GM20431 (cell line): ENCODE measurements around the gene ASIC2.

Experiments used
- in situ Hi-C: fragments of 300-500 bp; cut with MseI, MboI; formaldehyde crosslinking; loops from one replicate; pipeline ENCODE4 v1.15.0; 2020; ENCODE audit warnings: low sequenced_read_pairs; ENCODE audit not compliant: unreplicated experiment

The ASIC2 gene

DNA sequence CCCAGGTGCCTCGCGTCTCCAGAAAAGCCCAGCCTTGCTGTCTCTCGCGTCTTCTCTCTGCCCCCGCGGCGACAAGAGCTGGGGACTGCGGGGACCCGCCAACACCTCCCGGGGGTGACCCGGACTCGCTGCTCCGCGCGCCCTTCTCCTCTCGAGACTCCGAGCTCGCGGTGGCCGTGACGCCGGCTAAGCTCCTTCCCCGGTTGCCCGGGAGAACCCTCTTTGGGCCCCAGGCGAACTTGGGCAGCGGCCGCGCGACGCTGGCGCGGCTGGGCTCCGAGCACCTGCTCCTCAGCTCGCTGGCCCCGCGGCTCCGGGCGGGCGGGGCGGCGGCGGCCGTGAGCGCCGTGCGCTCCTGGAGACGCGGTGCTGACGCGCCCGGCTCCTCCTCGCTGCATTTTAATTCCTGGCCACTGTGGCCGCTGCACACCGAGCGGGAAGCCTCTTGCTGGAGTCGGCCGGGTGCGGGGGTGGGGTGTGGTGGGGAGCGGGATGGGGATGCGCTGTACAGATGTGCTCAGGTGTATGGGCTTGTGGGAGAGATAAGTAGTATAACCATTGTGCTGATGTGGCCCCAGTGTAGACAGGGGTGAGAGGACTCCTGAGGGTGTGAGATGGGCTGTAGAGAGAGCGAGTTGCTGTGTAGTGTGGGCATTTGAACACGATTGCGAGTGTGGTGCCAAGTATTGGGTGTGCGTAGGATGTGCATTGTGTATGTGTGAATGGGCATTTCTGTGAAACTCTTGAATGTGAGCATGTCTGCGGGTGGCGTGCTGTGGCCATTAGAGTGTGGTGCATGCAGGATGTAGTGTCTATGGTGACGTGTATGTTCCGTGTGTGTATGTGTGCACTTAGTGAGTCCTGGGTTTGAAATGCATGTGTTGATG, at the start of gene ASIC2:
ASIC2 (minus strand) TSS at position 315 of the 887 bp plus-strand sequence.
- in situ Hi-C loops = no loop called here

DNA sequence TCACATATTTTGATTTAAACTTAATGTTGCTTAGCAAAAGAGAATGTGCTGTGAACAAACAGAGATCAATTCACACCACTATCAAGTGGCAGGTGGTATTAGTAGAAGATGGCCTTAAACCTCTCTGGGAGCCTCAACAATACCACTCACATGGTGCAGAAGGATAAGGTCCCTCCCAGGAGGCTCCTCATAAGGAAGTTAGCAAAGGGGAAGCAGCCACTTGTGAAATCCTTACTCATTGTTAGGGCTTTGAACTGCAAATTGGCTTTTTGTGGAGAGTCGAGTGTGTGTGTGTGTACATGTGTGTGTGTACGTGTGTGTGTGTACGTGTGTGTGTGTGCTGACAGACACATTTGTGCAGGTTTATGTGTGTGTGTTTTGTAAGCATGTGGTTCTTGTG, 48.9 kb upstream of the ASIC2 start:
- in situ Hi-C loops = no loop called here

DNA sequence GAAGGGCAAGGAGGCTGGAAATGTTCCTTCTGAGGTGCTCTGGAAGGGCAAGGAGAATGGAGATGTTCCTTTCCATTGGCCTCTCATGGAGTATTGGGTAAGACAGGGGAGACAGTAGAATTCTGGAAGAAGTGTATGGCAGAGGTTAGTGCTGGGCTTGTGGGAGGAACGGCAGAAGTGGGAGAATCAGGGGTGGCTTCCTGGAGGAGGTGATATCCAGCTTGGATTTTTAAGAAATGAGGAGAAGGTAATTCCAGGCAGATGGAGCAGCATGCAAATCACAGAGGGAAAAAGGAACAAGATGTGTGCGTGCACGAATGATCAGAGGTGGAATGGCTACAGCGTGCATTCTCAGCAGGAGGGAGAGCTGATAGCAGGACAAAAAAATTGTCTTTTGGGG, 45.1 kb upstream of the ASIC2 start:
- in situ Hi-C loops = no loop called here

DNA sequence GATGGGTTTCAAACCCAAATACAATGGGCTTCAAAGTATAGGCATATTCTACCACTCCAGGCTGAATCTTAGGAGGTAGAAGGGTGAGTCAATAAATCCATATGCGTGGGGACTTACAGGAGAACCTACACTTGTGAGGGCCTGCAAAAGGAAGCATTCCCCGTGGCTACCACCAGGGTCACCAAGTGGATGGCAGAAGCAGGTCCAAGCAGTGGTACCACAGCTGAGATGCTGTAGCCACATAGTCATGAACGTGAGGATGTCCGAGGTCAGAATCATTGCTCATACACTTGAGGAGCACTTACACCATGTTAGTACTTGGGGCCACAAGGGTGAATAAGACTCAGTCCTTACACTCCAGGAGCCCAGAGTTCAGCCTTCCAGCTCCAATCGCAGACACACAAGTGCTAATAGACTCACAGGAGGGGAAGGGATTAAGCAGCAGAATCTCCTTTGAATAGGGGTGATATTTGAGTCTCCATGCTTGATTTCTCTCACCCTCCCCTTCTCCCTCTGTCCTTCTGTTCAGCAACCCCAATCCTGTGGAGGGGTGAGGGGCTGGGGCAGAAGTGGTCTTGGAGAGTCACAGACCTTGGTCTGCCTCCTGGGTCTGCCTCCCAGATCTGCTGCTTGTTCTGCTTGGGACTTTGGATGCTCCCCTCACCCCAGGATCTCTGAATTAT, 42.5 kb upstream of the ASIC2 start:
- in situ Hi-C loops = no loop called here

DNA sequence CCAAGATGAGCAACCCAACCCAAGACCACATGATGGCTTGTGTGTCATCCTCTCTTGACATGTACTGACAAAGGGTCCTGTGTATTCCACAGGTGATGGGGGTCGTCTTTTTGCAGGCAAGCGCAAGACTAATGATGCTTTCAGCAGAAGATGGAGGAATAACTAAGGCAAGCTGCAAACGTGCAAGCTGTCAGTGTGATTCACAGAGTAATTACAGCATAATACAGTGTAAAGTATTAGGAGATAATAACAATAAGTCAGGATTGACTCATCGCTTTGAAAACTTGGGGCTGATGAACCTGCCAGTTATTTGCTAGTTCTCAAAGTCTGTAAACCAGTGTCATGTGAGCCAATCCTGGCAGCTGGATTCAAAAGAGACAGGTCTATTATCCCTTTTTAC, 41.6 kb upstream of the ASIC2 start:
- in situ Hi-C loops = no loop called here

DNA sequence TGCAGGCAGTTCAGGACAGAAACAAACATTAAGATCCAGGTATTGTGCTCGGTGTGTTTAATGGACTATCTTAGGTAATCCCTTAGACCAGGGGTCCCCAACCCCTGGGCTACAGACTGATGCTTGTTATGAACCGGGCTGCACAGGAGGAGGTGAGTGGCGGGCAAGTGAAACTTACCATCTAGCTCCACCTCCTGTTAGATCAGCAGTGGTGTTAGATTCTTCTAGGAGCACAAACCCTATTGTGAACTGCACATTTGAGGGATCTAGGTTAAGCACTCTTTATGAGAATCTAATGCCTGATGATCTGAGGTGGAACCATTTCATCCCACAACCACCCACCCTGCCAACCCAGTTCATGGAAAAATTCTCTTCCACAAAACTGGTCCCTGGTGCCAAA, 37.8 kb upstream of the ASIC2 start:
- in situ Hi-C loops = no loop called here

DNA sequence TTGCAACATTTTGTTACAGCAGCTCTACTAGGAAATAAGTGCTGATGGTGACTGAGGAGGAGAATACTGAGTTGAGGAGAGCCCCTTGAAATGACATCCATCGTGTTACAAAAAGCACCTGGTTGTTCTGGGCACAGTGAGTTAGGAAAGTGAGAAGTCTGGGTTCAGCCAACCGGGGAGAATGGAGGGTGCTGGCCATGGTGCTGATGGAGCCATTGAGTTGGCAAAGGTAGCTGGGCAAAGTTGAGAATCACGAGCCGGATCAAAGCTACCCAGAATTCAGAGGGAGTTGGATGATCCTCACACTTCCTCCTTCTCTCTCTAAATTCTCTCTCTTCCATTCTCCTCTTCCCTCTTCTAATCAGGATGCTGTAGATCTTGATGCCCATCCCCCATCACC, 35.0 kb upstream of the ASIC2 start:
- in situ Hi-C loops = no loop called here

DNA sequence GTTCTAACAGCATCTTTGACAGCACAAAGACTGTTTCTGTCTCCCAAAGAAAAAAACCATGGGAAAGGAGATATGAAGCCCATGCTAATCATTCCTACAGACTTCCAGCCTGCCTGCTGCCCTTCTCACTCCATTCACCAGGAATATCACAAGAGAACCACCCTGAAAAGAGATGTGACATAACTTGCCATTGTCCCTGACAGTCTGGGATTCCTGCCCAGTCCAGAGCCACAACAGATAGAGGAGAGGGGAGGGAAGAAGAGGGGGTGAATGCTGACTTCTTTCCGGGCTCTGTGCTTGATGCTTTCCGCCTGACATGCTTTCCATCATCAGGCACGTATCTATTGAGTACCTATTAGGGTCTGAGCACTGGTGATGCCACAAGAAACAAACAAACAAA, 31.6 kb upstream of the ASIC2 start:
- in situ Hi-C loops = no loop called here

DNA sequence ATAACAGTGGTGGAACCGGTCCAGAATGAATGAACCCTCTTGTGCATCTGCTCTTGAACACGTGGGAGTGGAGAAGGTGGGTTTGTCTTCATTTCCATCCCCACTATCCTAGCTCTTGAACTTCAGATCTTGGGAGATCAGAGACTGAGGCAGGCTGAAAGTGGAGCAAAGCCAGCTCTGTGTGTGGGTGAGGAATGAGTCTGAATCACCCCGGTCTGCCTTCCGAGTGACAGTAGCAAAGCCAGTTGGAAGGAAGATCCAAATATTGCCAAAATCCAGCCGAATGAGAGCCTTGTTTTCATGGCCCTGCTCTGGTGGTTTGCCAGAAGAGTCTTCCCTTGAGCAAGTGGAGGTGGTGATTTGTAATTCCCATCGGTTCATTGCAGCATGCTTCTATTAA, 29.0 kb upstream of the ASIC2 start:
- in situ Hi-C loops = no loop called here

DNA sequence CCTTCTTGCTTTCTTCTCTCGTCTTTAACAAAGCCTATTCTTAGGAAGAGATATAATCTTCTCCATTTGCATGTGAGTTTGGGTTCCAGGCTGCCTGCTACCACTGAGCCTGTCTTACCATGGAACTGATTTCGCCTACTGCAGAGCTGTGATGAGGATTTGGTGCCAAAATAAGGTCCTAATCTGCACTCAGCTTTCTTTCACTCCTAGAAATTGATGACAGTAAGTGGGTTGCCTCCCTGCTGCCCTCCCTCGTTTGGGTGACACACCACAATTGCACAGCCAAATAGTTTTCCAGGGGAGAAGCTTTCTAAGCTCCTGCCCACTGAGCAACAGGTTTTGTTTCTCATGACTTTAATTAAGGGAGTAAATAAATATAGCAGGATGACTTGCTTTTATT, 25.1 kb upstream of the ASIC2 start:
- in situ Hi-C loops = no loop called here

DNA sequence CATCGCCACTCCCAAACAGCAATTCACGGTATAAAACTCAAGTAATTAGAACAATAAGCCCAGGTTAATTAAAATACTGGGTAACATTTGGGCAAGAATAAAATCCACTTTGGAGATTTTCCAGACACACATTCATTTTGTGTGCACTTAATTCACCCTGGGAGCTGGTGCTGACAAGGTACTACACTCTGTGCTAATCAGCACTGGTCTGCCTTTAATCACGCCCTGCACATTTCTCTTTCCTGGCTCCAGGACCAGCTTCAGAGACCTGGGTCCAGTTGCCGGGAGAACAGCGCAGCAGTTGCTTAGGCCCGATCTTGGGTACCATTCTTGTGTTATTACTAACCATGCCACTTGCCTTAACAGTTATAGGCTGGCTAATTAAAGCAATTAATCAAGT, 23.7 kb upstream of the ASIC2 start:
- in situ Hi-C loops = no loop called here

DNA sequence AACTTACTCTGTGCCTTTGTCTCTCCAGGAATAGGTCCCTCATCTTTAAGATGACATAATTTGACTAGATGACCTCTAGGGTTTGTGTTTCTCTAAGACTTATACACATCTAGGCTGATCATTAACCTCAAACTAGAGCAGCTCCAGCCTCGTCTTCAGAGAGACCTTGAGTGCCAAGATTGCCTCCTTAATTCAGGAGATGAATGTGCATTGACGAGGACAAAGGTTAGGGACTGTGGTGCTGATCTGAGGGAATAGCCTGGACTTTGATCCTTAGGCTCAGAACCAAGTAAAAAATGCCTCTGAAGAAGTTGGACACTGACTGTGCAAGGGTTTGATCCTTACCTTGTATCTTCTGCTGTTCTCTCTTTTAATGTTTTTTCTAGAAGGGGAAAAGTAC, 17.2 kb upstream of the ASIC2 start:
- in situ Hi-C loops = no loop called here

DNA sequence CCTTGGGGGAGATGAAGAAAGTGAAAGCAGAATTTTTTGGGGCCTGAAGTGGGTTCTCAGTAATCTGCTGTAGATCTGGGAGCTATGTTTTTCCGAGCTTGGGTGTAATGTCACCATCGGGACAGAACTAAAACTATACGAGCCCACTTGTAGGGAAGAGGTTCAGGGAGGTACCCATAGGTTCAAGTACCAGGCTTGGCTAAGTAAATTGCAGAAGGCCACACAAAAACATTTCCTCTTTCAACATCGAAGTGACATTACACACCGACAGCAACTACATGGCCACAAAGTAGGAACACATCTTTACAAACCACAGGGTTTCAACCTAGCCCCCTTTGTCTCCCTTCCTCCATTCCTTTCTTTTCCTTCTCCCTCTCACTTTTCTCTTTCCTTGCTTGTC, 10.2 kb upstream of the ASIC2 start:
- in situ Hi-C loops = no loop called here

DNA sequence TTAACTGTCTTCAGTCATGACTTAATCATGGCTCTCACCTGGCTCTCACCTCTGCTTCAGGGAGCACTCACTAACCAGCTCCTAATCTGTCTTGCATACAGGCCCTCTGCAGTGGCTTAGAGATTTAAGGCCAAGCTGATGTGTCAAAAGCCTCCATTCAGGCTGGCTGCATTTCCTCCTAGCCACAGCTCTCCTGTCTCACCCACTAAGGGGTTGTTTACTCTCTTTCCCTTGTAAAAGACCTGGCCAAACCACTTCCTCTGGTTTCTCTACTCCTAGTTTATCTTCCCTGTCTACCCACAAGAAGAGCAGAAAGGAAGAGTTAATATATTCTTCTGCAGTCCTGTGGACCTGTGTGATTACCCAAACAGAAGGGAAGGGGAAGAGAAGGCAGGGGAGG, 9.3 kb upstream of the ASIC2 start:
- in situ Hi-C loops = no loop called here

DNA sequence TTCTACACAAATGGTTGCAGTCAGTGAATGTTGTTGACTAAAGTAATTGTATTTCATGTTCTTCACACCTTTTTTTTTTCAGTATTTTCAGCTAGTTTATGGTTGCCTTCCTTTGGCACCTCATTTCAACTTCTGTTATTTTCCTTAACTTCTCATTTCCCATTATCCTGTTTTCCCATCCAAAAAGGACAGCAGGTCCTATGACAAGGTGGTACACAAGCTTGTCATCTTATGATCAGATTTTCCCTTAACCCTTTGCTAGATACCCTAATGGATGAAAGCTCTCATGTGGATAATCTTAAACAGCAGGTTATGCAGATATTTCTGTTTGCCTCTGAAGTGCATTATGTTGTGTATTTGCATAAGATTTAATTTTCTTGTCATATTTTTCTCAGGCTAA, 7.1 kb upstream of the ASIC2 start:
- in situ Hi-C loops = no loop called here

DNA sequence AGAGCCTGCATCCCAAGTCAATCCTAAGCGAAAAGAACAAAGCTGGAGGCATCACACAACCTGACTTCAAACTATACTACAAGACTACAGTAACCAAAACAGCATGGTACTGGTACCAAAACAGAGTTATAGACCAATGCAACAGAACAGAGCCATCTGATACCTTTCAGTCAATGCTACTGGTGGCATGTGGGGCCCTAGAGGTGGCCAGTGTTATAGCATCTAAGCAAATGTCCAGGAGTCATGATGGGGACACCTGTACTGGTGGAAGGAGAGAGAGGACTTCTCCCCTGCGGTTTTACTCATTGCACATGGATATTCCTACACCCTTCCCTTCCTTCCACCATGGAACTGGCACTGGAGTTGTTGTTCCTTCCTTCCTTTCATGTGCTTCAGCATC, 6.0 kb upstream of the ASIC2 start:
- in situ Hi-C loops = no loop called here

DNA sequence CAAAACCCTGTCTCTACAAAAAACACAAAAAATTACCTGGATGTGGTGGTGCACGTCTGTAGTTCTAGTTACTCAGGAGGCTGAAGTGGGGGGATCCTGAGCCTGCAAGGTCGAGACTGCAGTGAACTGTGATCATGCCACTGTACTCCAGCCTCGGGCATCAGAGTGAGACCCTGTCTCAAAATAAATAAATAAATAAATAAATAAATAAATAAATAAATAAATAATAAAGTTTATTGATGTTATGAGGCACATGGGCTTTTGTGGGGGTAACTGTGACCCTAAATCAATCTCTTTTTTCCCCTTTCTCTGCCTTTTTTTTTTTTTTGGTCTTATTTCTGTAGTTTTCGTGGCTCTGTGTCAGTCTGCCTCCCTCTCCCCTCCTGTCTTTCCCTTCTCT, 4.5 kb upstream of the ASIC2 start:
- in situ Hi-C loops = no loop called here

DNA sequence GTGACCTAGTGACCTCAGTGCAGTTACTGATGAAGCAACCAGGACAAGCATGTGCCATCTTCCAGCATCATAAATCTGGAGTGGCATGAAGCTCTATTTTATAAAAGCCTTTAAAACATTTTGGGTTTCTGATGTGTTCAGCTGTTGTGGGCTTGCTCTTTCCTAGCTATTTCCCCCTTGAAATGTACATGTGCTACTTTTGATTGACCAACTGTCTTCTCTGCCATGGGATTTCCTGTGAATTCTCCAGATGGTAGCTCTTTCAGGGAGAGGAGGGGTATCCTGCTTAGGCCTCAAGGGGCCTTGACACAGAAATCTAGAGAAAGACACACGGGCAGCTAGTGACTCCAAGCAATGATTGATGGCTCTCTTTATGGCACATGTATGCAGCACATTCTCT, 1.9 kb upstream of the ASIC2 start:
- in situ Hi-C loops = no loop called here

DNA sequence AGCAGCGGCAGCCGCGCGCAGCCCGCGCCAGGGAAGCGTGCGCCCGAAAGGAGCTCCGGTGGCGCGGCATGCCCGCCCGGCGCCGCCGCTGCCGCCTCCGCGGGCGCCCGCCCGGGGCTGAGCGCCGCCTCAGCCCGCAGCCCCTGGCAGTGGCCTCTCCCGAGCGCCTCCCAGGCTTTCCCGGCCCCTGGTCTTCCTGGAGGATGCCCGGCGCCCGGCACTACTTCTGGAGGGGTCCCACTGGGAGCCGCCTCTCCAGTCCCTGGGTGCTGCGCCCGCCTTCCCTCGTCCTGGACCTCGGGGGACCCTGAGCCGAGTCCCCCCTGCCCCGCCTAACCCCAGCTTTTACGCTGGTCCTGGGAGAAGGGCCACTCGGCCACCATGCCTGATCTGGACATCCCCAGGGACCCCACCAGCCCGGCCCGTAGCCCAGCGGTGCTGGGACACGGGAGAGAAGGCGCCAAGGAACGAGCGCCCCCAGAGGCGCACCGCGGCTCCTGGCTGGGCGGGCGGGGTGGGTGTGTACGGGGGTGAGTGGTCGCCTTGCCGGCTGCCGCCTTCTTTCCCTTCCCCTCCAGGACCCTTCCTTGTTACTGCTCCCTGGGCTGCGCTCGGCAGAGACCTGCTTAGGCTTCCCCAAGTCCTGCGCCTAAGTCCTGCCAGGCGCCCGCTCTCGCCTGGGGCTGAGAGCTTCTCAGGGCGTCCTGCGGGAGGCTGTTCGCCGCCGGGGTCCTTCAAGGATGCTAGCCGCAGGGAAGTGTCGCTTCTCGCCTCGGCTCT, 704 bp downstream of the ASIC2 start:
- in situ Hi-C loops = no loop called here

DNA sequence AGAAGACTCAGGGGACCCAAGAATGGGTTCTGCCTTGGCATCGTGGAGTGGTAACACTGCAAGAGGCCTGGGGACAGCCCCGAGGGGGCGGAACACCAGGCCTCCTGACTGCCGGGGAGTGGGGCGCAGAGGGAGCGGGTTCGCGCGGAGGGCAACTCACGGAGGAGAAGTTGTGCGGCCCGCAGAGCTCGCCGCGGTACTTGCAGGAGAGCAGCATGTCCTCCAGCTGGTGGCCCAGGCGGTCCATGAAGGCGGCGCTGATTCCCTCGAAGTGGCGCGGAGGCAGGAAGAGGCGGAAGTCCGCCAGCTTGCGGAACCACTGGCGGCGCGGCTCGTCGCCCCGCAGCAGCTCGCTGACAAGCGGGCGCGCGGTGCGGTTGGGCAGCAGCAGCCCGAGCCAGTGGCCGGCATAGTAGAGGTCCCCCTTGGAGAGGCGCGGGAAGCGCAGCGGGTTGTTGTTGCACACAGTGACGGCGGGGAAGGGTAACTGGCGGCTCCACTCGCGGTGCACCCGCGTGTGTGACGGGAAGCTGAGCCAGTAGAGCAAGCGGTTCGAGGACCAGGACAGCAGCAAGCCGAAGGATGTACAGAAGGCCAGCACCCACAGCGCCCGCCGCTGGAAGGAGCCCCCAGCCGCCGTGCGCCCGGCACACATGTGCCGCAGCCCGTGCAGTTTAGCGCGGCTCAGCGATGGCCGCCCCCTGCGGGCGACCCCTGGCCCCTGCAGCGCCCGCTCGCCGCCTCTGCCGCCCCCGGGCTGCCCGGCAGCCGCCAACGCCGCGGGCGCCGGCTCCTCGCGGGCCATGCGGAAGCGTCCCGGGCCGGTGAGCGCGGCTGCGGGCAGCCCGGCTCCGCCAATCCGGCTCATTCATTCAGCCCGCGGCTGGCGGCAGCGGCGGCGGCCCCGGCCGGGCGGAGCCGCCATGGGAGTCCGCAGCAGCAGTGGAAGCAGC, 1.6 kb downstream of the ASIC2 start:
- in situ Hi-C loops = no loop called here
